Measurements from ENCODE around the gene SSC5D.

DNA sequence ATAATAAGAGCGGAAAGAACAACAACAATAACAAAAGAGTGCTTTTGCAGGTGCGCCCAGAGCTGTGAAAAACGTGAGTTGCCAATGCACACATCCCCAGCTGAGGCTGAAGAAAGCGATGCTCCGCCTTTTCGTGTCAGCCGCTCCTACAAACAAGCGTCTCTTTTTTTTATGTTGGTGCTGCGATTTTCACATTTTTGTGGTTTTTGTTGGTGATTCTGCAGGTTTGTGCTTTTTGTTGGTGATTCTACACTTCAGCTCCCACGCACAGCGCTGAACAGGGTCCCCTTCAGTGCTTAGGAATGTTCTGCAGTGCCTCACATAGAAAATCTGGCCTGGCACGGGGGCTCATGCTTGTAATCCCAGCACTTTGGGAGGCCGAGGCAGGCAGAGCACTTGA lies 64.4 kb downstream of the SSC5D start:
- no peak for TF ChIP-seq EZH2 (IDR thresholded peaks at IDR 0.05; ENCODE audit: insufficient read depth, low read length)
- TF ChIP-seq, protein P1, sequence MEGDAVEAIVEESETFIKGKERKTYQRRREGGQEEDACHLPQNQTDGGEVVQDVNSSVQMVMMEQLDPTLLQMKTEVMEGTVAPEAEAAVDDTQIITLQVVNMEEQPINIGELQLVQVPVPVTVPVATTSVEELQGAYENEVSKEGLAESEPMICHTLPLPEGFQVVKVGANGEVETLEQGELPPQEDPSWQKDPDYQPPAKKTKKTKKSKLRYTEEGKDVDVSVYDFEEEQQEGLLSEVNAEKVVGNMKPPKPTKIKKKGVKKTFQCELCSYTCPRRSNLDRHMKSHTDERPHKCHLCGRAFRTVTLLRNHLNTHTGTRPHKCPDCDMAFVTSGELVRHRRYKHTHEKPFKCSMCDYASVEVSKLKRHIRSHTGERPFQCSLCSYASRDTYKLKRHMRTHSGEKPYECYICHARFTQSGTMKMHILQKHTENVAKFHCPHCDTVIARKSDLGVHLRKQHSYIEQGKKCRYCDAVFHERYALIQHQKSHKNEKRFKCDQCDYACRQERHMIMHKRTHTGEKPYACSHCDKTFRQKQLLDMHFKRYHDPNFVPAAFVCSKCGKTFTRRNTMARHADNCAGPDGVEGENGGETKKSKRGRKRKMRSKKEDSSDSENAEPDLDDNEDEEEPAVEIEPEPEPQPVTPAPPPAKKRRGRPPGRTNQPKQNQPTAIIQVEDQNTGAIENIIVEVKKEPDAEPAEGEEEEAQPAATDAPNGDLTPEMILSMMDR (IDR thresholded peaks at IDR 0.05; ENCODE audit: insufficient read depth, low read depth, low read length) = no peak
